Measurements from ENCODE around the gene RAP1GAP. TPM values are rescaled to one million over a fixed set of nuclear protein-coding genes. Genes with fewer than 3 reads are reported as not detected.

The RAP1GAP gene
- total RNA-seq, 1 experiment from 2014 or later: 30.2 TPM

DNA sequence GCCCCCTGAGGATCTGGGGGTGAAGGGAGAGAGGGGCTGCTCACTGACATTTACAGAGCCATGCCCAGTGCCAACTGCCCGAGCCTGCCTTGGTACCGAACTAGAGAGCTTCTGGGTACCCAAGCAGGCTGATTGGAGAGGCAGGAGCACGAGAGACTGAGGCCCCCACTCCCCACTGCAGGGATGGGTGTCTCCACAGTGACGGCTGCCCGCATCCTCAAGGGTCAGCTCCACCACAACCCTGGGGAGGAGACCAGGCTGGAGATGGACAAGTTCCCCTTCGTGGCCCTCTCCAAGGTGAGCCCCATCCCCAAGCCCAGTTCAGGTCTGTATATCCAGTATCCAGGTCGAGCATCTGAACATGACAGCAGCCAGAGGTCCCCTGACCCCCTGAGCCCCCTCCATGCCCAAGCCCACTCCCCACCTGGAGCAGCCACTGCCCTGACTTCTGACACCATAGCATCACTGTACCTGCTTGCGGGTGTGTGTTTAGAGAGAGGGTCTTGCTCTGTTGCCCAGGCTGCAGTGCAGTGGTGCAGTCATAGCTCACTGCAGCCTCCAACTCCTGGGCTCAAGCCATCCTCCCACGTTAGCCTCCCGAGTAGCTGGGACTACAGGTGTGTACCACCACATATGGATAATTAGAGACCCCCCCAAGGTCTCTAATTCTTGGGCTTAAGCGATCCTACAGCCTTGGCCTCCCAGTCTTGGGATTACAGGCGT is 108.1 kb downstream of the RAP1GAP start:
- H3F3A ChIP-seq (ENCODE audit: insufficient read depth, low read depth): no peaks in the 10 kb centered on the region
- no peaks in the 10 kb centered on the region for H3K79me2 ChIP-seq (ENCODE audit: low read depth)
- no peak overlapping the region for H3K27ac ChIP-seq
- no peak overlapping the region for H3K4me2 ChIP-seq
- POLR2A ChIA-PET (ENCODE audit: unreplicated experiment): no interaction called here
- H3K27me3 ChIP-seq (ENCODE audit: insufficient read depth, low read depth): no peaks in the 10 kb centered on the region
- H3K4me1 ChIP-seq (replicated peaks; ENCODE audit: insufficient read depth): no peaks in the 10 kb centered on the region
- H3K9me3 ChIP-seq (ENCODE audit: insufficient read depth, low read depth): no peaks in the 10 kb centered on the region
- H4K20me1 ChIP-seq (ENCODE audit: insufficient read depth): no peaks in the 10 kb centered on the region
- CTCF ChIA-PET: interaction anchor here (0.6 kb wide), 1 partner anchor 424 kb away, joined by 3 read pairs; no protein-coding TSS in a partner anchor
- no peak overlapping the region for H3K4me3 ChIP-seq
- no peak overlapping the region for H2AFZ ChIP-seq
- intact Hi-C loops (cut with micrococcal nuclease; ENCODE audit: unreplicated experiment): no loop called here
- no TSS peak for BruUV-seq (replicated peaks)
- no peak for TF ChIP-seq EZH2 (IDR thresholded peaks at IDR 0.05; ENCODE audit: low read depth)
- TF ChIP-seq, protein P1, sequence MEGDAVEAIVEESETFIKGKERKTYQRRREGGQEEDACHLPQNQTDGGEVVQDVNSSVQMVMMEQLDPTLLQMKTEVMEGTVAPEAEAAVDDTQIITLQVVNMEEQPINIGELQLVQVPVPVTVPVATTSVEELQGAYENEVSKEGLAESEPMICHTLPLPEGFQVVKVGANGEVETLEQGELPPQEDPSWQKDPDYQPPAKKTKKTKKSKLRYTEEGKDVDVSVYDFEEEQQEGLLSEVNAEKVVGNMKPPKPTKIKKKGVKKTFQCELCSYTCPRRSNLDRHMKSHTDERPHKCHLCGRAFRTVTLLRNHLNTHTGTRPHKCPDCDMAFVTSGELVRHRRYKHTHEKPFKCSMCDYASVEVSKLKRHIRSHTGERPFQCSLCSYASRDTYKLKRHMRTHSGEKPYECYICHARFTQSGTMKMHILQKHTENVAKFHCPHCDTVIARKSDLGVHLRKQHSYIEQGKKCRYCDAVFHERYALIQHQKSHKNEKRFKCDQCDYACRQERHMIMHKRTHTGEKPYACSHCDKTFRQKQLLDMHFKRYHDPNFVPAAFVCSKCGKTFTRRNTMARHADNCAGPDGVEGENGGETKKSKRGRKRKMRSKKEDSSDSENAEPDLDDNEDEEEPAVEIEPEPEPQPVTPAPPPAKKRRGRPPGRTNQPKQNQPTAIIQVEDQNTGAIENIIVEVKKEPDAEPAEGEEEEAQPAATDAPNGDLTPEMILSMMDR (conservative IDR thresholded peaks at IDR 0.05): no peak
- H3K36me3 ChIP-seq (ENCODE audit: low read depth): no peaks in the 10 kb centered on the region
- H3K9me2 ChIP-seq (ENCODE audit: insufficient read depth): no peaks in the 10 kb centered on the region
- no peak for DNase-seq

DNA sequence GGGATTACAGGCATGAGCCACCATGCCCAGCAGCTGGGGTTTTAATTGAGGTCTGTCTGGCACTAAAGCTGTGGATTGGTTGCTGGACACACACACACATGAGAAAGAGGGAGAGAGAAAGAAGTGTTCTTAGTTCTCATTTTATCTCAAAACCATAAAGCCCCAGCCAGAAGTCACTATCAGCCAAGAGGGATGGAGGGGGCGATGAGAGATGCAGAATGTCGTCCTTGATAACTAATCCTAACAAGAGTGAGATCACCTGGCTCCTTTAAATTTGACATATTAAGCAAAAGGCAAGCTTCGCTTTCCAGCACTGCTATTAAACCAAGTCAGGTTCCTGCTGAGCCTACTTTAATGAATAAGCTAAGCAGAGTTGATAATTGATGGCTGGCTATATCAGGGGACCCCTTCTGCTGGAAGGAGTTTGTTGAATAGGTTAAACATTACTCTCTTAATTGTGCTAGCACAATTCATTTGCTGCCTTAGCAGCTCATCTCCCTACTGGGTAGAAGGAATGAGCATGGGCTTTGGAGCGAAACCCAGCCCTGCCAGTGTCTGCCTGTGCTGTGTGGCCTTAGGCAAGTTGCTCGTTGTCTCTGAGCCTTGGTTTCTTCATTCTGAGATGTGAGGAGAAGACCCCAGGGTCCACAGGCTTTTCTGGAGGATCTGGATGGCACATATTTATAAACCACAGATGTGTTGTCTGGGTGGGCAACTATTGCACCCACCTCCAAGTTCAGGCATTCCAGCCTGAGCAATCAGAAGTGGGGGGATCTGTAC is 109.2 kb downstream of the RAP1GAP start:
- no peaks in the 10 kb centered on the region for H3F3A ChIP-seq (ENCODE audit: insufficient read depth, low read depth)
- H3K9me3 ChIP-seq (ENCODE audit: insufficient read depth, low read depth): no peaks in the 10 kb centered on the region
- intact Hi-C loops (cut with micrococcal nuclease; ENCODE audit: unreplicated experiment): no loop called here
- CTCF ChIA-PET: no interaction called here
- no peaks in the 10 kb centered on the region for H3K9me2 ChIP-seq (ENCODE audit: insufficient read depth)
- no peaks in the 10 kb centered on the region for H4K20me1 ChIP-seq (ENCODE audit: insufficient read depth)
- no peaks in the 10 kb centered on the region for H3K79me2 ChIP-seq (ENCODE audit: low read depth)
- no TSS peak for BruUV-seq (replicated peaks)
- DNase-seq: no peak
- no peak overlapping the region for H3K27ac ChIP-seq
- H3K4me3 ChIP-seq: no peak overlapping the region
- POLR2A ChIA-PET (ENCODE audit: unreplicated experiment): no interaction called here
- no peaks in the 10 kb centered on the region for H3K27me3 ChIP-seq (ENCODE audit: insufficient read depth, low read depth)
- H3K4me2 ChIP-seq: no peak overlapping the region
- no peak overlapping the region for H2AFZ ChIP-seq
- H3K36me3 ChIP-seq (ENCODE audit: low read depth): no peaks in the 10 kb centered on the region
- no peak for TF ChIP-seq EZH2 (IDR thresholded peaks at IDR 0.05; ENCODE audit: low read depth)
- TF ChIP-seq, protein P1 (conservative IDR thresholded peaks at IDR 0.05): no peak
- H3K4me1 ChIP-seq (replicated peaks; ENCODE audit: insufficient read depth): no peaks in the 10 kb centered on the region

DNA sequence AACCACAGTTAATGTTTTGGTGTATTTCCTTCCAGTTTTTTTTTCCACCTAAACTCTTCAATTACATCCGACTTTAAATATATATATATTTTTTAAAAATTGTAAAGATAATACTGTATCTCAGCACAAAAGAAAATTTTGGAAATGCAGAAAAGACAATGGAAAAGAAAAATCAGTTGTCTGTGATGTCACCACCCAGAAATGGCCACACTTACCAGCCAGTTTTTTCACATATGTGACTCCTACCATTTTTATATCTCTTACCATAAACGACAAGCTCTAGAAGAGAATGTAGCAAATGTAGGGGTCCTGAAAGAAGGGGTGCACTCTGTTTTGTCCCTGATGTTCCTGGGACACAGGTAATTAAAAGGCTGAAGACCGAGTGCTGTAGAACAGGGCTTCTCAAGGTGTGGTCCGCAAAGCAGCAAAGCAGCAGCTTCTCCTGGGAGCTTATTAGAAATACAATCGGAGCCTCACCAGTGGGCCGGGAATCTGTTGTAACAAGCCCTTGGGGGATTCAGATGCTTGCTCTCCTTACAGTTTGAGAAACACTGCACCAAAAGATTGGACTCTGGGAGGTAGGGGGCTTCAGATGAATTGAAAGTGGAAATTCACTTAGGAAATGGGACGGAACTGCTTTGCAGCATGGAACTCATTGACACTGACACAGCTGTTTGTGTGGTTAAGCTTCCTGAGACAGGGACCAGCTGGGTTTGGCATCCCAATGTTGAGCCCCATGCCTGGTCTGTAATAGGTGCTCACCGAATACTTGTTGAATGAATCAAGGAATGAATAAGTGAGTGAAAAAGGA is 115.8 kb downstream of the RAP1GAP start:
- intact Hi-C loops (cut with micrococcal nuclease; ENCODE audit: unreplicated experiment): no loop called here
- TF ChIP-seq, protein P1 (conservative IDR thresholded peaks at IDR 0.05): no peak
- TF ChIP-seq EZH2 (IDR thresholded peaks at IDR 0.05; ENCODE audit: low read depth): no peak
- Histone ChIP-seq H3K27me3 (ENCODE audit: insufficient read depth, low read depth) (no peaks in the 10 kb centered on the region), H2AFZ (no peak overlapping the region), H3K36me3 (ENCODE audit: low read depth) (no peaks in the 10 kb centered on the region), H3K4me1 (replicated peaks; ENCODE audit: insufficient read depth) (no peaks in the 10 kb centered on the region), H3K9me3 (ENCODE audit: insufficient read depth, low read depth) (no peaks in the 10 kb centered on the region), H3K79me2 (ENCODE audit: low read depth) (no peaks in the 10 kb centered on the region), H3K9me2 (ENCODE audit: insufficient read depth) (no peaks in the 10 kb centered on the region), H3K4me2 (no peak overlapping the region), H4K20me1 (ENCODE audit: insufficient read depth) (no peaks in the 10 kb centered on the region), H3F3A (ENCODE audit: insufficient read depth, low read depth) (no peaks in the 10 kb centered on the region), H3K4me3 (no peak overlapping the region), H3K27ac (no peak overlapping the region)
- DNase-seq: no peak
- BruUV-seq (replicated peaks): no TSS peak
- POLR2A ChIA-PET (ENCODE audit: unreplicated experiment): no interaction called here
- CTCF ChIA-PET: interaction anchor here (0.7 kb wide), 1 partner anchor 44 kb away, joined by 8 read pairs; no protein-coding TSS in a partner anchor

All from PC-9 (cell line).